NCI-H524 (cell line): ENCODE data around the gene MCM7.

Experiments used
- DNase-seq, 2 experiments: peaks; one replicate each; lab custom pipeline; 2025; lab: John Stamatoyannopoulos, UW

Gene MCM7

GRCh38 chr7:100122568-100122967 is 21.4 kb upstream of the MCM7 start:
- no peak for DNase-seq

GRCh38 chr7:100122067-100122466 is 20.9 kb upstream of the MCM7 start:
- no peak for DNase-seq

GRCh38 chr7:100120733-100121036 is 19.5 kb upstream of the MCM7 start:
- no peak for DNase-seq

- peak; percentile 41 to 58 for DNase-seq
These were observed 19.0 kb upstream of the MCM7 start for GRCh38 chr7:100119970-100120732.

- peak; percentile 90 to 93 for DNase-seq
These were observed 18.1 kb upstream of the MCM7 start, which contains the start of the genes CNPY4 and TAF6 for GRCh38 chr7:100119072-100119969. CNPY4 (plus strand) TSS chr7:100119634; CDS start chr7:100119745, 111 bp downstream. TAF6 (minus strand) TSS chr7:100119358; CDS start chr7:100114209, 5,149 bp downstream.

GRCh38 chr7:100118388-100119071 is 17.3 kb upstream of the MCM7 start:
- DNase-seq: no peak

GRCh38 chr7:100115026-100115425 is 13.8 kb upstream of the MCM7 start:
- no peak for DNase-seq

- DNase-seq: no peak
These were observed 10.7 kb upstream of the MCM7 start for GRCh38 chr7:100111914-100112313.

- DNase-seq: no peak
These were observed 10.0 kb upstream of the MCM7 start for GRCh38 chr7:100111156-100111555.

GRCh38 chr7:100109521-100110163 is 8.4 kb upstream of the MCM7 start:
- no peak for DNase-seq

GRCh38 chr7:100107890-100108289 is 6.7 kb upstream of the MCM7 start:
- DNase-seq: no peak

GRCh38 chr7:100107125-100107737 is 6.0 kb upstream of the MCM7 start:
- no peak for DNase-seq

GRCh38 chr7:100106633-100107032 is 5.4 kb upstream of the MCM7 start:
- DNase-seq: no peak

- DNase-seq: no peak
These were observed 4.3 kb upstream of the MCM7 start for GRCh38 chr7:100105534-100105933.

GRCh38 chr7:100102950-100103840 is 2.0 kb upstream of the MCM7 start:
- no peak for DNase-seq

GRCh38 chr7:100100420-100101015 is 679 bp downstream of the MCM7 start:
- DNase-seq: peak; percentile 70 to 90

GRCh38 chr7:100099452-100099851 is 1.7 kb downstream of the MCM7 start:
- DNase-seq: no peak

GRCh38 chr7:100098913-100099312 is 2.3 kb downstream of the MCM7 start:
- DNase-seq: no peak

GRCh38 chr7:100095704-100096103 is 5.5 kb downstream of the MCM7 start:
- no peak for DNase-seq

GRCh38 chr7:100095289-100095688 is 5.9 kb downstream of the MCM7 start:
- DNase-seq: no peak
